Stimulated activated CD4-positive, alpha-beta T cell treated with anti-CD3 and anti-CD28 coated beads, TNF-alpha, amount 100 ng/mL, for 48 hours (primary cell): ENCODE results near the gene ITPR2.
"Not testable (repeated sequence)": the region's sequence is repeated elsewhere in the genome, so short reads cannot be mapped to it uniquely, and the experiment has no call there.

ENCODE experiments used
- DNase-seq, 3 donors: peaks; one replicate each; pipeline ENCODE4 v3.0.0-alpha.2; 2020; ENCODE audit warnings: low read depth in 3 of 3

ITPR2 gene

GRCh38 chr12:26678697-26679660, 154.0 kb downstream of the ITPR2 start:
- no peak for DNase-seq

DNA sequence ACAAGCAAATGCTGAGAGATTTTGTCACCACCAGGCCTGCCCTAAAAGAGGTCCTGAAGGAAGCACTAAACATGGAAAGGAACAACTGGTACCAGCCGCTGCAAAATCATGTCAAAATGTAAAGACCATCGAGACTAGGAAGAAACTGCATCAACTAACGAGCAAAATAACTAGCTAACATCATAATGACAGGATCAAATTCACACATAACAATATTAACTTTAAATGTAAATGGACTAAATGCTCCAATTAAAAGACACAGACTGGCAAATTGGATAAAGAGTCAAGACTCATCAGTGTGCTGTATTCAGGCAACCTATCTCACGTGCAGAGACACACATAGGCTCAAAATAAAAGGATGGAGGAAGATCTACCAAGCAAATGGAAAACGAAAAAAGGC, 161.5 kb downstream of the ITPR2 start:
- not testable (repeated sequence) for DNase-seq

- no peak for DNase-seq
Measured at GRCh38 chr12:26668847-26669246, 164.1 kb downstream of the ITPR2 start.

DNA sequence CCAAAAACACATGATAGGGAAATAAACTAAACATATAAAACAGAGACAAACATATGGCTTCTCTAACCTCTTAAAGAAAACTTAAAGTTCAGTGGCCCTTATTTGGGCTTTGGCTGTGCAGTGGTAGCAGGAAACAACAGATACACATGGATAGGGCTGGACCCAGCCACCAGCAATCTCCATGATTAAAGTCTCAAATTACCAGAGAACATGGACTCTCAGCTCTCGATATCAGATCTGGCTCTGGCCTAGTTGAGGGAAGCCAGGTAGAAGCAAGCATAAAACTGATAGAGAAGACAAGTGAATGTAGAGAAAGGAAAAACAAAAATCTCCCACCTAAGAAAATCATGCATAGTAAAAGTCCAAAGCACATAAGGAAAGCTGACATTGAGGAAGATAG, 164.8 kb downstream of the ITPR2 start:
- DNase-seq = no peak

DNA sequence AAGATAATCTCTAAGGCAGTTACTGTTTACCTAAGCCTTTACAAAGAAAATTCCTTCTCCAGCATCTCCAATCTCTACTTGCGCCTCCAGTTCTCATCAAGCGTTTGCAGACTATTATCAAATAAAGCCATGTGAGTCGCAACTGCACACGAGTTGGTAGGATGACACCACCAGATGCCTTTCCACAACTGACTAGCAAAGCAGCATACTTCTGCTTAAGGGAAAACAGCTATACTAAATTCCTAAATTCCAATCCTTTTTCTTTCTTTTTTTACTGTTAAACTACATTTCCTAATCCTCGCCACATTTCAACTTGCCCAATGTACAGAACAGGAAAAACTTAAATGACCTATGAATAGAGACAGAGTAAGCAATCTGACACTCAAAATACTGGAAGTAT, 166.7 kb downstream of the ITPR2 start:
- DNase-seq = no peak

DNA sequence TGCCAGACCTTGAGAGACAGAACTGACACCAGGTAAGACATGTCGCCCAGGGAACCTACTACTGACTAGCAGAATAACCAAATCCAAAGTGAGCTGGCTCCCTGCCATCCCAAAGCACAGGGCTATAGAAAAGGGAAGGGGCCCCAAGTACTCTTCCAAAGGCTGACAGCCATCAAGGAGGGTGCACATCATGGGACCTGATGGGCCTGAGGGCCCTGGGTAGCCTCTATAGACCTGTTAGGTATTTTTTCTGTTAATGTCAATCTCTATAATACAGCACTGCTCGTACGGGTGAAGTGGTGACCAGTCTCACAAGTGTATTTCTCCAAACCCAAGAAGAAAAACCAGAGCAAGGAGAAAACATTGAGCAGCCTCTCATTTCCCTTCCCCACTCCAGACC, 171.6 kb downstream of the ITPR2 start:
- DNase-seq = no peak

DNA sequence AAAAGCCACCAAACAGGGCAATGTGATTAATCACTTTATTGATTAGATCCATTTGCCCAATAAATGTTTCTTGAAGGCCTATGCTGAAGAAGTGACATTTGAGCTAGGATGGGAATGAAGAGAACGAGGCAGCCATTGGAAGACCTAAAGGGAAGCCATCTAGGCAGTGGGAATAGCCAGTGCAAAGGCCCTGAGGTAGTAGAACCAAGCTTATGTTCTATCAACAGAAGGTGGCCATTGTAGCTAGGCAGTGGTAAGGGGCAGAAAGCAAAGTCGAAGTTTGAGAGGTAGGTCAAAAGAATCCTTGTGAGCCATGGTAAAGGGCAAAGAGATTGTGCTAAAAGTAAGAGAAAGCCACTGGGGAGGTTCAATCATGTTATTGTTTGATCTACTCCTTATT, 173.1 kb downstream of the ITPR2 start:
- DNase-seq = no peak

- DNase-seq = no peak
Measured at GRCh38 chr12:26658991-26659390, 174.0 kb downstream of the ITPR2 start.

GRCh38 chr12:26654623-26655022, 178.4 kb downstream of the ITPR2 start:
- DNase-seq = no peak

GRCh38 chr12:26651566-26652188, 181.3 kb downstream of the ITPR2 start:
- peak; percentile 13 to 25 (median 20) for DNase-seq

- no peak for DNase-seq
Measured at GRCh38 chr12:26651036-26651435, 182.0 kb downstream of the ITPR2 start.

GRCh38 chr12:26648999-26649398, 184.0 kb downstream of the ITPR2 start:
- no peak for DNase-seq

DNA sequence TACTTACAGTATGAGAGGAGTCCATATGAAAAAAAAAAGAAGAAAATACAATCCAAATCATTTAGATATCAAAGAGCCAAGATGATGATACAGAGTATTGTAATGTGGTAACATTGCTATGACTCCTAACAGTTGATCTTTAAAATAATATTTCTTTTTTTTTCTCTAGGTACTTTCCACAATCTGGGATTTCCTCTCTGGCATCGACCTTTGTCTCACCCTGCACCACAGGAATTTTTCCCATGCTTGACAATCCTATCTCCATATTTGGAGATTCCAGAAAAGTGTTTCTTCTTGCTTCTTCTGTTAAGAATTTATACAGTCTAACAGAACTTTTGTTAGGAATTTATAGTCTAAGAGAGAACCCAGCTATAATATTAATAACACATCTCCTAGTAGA, 184.4 kb downstream of the ITPR2 start:
- no peak for DNase-seq

GRCh38 chr12:26648066-26648465, 184.9 kb downstream of the ITPR2 start:
- no peak for DNase-seq

DNA sequence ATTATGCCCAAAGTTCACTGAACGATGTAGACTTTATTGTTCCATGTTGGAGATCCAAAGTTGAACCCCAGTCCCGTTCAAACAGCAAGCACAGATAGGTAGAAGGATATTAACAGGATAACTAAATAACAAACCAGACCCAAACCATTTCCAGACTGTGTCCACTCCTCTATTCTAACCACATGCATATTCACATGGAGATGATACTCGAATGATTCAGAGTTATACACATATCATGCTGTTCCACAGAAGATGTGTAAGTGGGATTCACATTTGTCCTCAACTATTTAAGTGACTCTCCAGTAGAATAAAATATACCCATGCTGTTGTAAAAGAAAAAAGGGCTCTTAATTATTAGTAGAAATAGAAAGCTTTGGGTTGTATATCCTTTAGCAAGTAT, 185.9 kb downstream of the ITPR2 start:
- no peak for DNase-seq

- DNase-seq = no peak
Measured at GRCh38 chr12:26646571-26646970, 186.4 kb downstream of the ITPR2 start.

- DNase-seq = not testable (repeated sequence)
Measured at GRCh38 chr12:26644376-26644775, 188.6 kb downstream of the ITPR2 start.

- DNase-seq = no peak
Measured at GRCh38 chr12:26643532-26644315, 189.3 kb downstream of the ITPR2 start.

GRCh38 chr12:26642361-26642760, 190.6 kb downstream of the ITPR2 start:
- no peak for DNase-seq

DNA sequence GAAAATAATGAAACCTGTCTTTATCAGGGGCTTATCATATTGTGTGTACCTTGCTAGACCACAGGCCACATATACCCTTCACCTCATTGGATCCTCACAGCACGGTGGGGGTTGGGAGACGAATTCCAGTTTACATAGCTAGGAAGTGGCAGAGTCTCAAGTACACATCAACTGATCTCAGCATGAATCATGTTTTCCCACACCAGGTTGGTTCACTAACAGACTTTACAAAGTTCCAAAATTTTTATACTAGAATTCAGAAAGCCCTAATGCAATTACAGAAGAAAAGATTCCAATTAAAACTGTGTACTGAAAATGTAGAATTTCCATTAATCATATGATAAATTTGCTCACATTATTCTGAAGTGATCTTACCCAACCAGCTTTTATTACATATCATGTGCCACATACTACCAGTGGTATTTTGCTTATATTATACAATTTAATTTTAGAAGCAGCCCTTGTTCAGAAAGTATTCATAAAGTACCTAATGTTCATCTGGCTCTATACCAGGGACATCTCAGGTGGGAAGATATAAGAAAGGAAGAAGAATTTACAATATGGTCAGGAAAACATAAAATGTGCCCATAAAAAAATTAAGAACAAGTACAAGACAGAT, 196.2 kb downstream of the ITPR2 start:
- DNase-seq = no peak

DNA sequence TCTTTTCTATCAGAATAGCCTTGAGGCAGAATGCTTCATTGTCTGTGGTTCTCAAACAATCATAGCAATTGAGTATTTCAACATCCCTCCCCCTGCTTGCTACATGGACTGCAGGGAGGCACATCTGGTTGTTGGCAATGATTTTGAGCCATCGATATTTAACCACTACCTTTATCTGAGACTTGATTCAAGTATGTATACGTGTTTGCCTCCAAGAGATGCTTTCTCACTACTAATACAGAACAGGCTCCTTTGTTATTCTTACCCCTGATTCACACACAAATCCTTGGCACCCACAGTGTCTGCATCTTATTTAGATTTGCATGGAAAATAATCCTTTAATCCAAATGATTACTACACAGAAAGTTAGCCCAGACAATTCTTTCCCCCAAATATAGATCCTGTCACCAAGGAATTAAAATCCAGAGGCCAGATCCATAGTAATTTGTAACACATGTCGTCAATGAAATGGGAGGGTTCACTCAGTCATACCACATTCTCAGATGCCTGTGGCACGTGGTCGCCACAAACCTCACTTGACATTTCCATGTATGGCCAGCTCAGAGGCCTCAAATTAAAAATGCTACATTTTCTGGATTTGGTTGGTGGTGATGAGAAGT, 199.3 kb downstream of the ITPR2 start:
- no peak for DNase-seq
